DMS 273 (cell line): ENCODE data around the gene PXK.
"Not testable (repeated sequence)": the region's sequence is repeated elsewhere in the genome, so short reads cannot be mapped to it uniquely, and the experiment has no call there.

ENCODE experiments used
- DNase-seq: peaks from one replicate; lab custom pipeline; 2025; ENCODE audit not compliant: unreplicated experiment; lab: John Stamatoyannopoulos, UW

Gene PXK

DNA sequence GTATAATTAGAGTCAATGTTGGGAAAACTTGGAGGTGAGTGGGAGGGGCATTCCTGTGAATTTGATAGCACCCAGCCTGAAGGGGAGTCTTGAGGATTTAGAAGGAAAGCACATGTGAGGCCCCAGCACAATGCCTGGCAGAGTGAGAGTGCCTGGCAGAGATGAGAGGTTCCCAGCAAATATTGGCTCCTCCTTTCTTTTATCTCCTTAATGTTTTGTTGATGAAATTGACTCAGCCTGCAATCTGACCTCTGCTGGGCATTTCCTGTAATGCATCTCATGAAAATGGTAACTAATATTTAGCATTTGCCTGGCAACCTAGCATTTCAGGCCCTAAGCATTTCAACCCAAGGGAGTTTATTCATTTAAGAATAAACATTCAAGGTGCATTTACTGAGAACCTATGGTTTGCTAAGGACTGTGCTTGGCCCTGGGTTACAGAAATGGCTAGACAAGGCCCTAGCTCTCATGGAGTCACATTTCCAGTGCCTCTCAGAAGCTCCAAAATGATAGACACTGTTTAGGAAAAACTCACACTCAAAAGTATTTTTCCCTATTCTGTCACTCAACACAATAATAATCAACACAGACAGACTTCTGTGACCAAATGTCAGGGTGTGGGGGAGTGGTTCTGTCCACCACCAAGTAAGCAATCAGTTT, 82.0 kb downstream of the PXK start:
- DNase-seq: peak; percentile 75

DNA sequence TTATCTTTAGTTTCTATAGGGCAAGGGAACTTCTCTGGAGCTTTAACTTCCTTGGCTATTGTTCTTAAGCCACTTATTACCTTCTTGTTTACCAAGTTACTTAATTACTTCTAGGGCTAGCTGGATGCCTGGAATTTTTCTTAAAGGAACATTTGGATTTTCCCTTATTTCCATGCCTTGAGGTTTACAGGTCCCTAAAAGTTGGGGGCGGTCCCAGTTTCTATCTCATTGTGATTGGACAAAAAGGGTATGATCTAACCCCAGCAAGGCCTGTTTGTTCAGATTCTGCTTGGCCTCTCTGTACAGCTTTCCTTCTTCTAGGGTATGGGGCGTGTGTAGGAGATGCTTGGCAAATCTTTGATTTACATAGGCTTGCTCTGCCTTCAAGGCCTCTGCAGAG, 83.5 kb downstream of the PXK start:
- DNase-seq: no peak

DNA sequence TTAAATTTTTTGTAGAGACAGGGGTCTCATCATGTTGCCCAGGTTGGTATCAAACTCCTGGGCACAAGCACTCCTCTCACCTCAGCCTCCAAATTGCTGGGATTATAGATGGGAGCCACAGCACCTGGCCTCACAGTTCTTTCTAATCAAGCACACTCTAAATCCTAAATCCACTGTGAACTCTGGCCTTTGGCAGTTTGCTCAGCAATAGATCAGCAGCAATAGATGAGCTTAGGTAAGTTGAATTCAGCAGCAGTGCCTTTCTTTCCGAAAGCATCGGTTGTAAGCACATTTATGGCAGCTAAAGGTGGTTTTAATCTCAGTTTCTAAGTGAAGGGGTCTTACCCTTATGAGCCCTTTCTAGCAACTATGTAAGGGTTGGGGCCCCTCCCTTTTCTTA, 84.4 kb downstream of the PXK start:
- DNase-seq: no peak

DNA sequence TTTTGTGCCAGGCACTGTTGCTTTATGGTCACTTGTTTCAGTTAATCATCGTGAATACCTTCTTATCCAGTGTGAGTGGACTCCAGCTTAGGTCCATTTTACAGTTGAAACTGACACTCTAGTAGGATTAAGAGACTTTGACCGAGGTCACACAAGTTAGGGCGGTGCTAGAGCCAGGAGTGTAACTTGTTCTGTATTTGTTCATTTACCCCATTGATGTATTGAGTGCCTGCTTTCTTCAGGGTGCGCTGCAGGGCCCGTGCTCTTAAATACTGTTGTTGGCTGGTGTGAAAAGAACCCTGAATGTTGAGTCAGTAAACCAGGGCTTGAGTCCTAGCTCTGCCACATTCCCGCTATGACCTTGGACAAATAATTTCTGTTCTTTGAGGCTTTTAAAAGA, 85.5 kb downstream of the PXK start:
- DNase-seq: no peak

DNA sequence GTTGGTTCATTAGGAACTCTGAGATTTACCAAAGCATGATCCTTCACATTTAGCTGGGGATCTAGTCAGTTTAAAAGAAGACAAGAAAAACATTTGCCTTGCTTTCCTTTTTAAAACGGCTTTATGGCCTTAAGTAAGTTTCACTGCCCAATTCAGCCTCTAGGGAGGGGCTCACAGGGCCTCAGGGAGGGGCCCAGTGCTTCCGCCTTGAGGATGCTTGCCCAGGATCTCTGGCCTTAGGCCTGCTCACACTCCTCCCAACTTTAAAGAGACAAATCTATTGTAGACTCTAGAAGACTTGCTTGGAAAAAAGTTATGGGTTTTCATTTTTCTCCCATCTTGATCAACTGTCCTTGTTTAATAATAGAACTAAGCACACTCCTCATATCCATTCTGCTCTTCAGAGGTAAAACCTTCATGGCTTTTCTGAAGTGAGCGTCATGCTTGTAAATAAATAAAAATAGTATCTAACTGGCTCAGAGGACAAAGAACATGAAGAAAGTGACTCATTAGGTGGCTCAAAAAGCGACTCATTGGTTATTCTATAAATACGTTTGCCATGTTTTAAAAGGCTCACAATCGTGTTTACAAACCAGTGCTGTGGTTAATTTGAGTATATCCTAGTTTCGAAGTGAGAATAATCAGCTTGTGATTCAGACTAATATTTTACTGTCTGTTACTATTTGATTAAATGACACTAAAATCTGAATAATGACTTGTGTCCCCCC, 87.3 kb downstream of the PXK start:
- DNase-seq: no peak

DNA sequence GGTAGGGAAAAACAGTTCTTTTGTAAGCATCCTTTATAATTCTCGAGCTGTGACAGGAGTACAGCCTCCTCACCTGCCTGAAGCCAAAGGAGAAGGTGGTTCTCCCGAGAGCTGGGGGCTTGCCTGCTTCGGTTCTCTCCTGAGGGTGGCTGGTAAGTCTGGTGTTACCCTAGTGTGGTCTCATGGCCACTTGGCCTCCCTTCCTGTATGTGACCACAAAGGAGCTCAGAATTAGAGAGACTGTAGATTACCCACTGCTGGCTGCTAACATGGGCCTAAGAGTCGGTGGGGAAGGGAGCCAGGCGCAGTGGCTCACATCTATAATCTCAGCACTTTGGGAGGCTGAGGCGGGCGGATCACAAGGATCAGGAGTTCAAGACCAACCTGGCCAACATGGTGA, 88.3 kb downstream of the PXK start:
- DNase-seq: no peak

DNA sequence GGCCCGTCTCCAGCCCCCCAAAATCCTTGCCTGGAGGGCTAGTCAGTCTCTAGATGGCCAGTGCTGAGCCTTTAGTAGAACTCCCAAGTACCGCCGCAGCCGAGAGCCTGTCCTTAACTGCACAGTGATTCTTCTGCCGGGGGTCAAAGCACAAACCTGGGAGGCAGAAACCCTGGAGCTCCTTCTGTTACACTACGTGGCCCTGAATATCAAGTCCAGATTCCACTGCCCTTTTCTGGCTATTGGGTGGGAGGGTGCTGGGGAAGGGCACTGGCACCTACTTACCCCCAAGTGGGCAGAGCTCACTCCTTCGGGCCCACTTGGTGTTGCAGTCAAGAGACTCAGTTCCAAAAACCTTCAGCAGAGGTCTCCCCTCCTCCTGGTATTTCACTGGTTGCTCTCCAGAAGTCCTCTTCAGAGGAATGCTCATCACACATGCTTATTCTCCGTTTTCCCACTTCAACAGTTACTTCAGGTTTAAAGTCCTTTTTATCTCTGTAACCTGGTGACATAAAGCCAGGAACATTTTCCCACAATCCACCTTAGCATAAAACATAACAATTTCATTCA, 90.1 kb downstream of the PXK start:
- DNase-seq: peak; percentile 51

DNA sequence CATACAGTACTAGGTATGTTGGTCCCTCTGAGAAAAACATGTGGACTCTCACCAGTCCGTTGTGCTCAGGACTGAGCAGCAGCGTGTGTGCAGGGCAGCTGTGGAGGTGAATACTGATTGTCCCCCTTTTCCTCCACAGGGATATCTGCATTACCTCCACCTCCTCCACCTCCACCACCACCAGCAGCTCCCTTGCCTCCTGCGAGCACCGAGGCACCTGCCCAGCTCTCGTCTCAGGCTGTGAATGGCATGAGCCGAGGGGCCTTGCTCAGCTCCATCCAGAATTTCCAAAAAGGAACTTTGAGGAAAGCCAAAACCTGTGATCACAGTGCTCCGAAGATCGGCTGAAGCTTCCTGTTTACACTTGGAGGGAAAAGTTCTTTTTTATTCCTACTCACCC, 91.9 kb downstream of the PXK start:
- DNase-seq: no peak

DNA sequence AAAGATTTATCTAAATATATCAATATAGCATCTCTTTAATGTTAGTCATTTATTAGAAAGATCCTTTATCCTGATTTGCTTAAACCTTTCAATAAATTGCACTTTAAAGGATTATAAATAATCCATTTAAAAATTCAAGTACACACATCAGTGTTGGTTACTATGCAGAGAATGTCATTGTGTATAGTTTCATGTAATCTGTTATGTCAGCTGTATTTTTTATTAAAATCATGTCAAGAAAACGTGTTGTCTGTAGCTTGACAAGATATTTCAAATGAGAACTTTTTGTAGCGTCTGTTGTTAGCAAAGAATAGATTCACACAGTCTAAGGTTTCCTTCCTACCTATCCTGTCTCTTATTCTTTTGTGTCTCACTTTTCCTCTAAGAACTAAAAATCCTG, 93.1 kb downstream of the PXK start:
- DNase-seq: no peak

DNA sequence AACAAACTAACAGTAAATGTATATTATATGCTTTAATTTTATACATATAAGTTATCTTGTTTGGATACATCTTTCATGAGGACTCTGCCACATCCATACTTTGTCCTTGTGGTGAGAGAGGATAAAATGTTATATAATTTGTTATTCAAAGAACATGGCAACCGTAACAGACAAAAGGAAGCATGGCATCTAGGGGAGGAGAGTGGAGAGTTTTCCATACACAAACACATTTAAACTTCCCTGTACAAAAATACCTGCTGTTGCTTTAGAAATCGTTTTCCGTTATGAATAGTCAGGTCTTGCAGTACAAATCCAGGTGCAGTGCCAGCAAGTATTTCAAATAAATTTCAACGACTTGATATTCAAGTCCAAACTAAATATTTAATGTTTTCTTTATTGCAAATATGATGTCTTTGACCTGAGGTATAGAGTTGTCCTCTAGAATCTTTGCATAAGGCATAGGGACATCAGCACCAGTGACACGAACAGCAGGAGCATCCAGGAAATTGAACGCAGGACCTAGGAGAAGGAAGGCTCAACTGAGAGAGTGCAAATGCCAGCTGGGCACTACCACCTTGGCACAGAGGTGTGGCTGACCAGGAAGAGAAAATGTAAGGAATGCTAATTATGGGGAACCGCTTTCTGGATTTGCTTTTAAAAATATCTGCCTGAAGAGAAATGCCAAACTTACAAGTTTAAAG, 95.1 kb downstream of the PXK start:
- no peak for DNase-seq

DNA sequence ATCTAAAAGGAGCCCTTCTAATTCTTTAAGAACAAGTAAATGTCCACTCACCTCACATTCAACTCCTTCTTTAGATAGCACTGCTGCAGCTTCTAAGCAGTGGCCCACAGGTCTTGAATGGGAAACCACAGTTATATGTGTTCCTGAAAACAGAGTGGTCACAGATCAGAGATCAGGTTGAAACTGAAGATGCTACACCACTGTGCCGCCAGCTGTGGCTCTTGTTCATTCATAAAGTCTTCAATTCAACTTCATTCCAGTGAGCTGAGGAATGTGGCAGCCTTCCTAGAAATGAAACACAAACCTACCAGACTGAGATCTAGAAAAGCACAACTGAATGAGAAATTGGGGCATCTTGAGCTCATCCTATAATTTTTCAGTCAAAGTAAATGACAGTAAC, 97.0 kb downstream of the PXK start:
- DNase-seq: no peak

DNA sequence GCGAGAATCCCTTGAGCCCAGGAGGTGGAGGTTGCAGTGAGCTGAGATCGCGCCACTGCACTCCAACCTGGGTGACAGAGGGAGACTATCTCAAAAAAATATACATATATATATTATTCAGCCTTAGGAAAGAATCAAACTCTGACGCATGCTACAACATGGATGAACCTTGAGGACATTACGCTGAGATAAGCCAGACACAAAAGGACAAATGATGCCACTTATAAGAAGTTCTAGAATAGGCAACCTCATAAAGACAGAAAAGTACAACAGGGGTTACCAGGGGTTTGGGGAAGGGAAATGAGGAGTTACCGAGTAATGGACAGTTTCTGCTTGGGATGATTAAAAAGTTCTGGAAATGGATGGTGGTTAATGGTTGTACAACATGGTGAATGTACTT, 100.2 kb downstream of the PXK start:
- DNase-seq: no peak

DNA sequence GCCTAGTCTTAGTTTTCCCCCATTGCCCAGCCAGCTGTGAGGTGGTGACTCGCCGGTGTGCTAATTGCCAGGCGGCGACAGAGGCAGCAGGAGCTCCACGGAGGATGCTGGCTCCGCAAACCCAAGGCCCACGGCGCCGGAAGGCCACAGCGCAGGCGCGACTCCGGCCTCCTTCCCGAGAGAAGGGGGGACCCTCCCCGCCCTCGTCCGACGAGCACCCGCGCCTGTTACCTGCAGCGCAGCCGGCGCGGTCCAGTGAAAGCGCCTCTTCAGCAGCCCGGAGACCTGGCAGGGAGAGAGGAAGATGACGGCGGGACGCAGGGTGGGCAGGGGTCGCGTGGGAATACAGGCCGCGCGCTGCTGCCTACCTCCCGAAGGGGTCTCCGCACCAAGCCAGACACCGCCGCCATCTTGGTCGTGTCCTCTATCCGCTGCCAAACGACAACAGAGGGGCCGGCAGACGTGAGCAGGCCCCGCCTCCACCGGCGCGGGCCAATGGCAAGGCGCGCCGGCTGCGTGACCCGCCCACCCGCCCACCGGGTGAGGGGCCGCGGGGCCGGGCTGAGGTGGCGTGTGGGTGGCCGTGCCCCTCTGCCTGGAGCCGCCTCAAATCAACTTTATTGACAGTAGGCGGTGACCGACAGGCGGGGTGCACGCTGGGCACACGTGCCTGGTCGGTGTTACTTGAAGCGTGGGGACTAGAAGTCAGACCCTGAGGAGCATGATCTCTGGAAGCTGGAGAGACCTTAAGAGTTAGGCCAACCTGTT, 100.9 kb downstream of the PXK start, which contains the start of gene PDHB:
Gene PDHB, minus strand, starts transcription at position 433 of the 768 bp plus-strand sequence. Its CDS starts 23 bp downstream, at position 410.
- peak; percentile 94 for DNase-seq

DNA sequence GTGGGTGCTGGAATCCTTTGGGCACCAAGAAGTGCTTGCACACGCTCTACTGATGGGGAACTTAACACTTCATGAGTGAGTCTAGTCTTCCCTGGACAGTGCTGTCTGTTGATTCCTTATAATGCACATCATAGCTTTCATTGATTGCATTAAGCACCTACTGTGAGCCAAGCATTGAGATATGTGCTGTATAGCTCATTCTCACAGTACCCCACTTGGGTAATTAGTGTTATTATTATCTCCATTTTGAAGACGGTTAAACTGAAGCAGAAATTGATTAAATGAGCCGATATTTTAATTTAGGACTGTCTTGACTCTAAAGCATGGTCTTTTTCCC, 101.4 kb downstream of the PXK start:
- no peak for DNase-seq

DNA sequence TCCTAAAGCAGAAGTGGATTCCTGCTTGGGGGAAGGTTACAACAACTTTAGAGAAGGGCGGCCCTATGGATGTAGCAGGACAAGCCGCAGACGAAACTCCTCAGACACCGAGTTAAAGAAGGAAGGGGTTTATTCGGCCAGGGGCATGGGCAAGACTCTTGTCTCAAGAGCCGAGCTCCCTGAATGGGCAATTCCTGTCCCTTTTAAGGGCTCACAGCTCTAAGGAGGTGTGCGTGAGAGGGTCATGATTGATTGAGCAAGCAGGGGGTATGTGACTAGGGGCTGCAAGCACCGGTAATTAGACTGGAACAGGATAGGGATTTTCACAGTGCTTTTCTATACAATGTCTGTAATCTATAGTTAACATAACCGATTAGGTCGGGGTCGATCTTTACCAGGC, 101.8 kb downstream of the PXK start:
- no peak for DNase-seq

DNA sequence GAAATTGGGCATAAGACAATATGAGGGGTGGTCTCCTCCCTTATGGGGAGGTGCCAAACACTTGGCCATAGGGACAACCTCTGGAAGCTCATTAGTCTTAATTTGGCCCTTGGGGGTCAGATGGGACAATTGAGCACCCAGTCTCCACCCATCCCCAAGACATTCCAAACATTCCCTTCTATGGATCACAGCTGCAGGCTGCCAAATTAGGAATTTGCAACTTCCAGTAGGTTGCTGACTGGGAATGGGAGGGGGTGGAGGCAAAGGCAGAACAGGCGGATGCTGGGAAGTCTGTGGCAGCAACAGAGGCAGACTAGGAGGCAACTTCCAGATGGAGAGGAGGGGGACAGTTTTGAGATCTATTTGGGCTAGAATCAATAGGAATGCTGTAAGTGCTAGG, 102.3 kb downstream of the PXK start:
- no peak for DNase-seq

DNA sequence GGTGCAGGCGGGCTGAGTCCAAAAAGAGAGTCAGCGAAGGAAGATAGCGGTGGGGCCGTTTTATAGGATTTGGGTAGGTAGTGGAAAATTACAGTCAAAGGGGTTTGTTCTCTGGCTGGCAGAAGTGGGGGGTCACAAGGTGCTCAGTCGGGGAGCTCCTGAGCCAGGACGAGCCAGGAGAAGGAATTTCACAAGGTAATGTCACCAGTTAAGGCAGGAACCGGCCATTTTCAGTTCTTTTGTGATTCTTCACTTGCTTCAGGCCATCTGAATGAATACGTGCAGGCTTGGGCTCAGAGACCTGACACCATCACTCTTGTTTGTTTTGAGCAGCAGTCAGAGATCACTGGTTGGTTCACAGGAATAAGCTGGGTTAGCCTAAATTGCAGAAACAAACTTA, 104.6 kb downstream of the PXK start:
- DNase-seq: not testable (repeated sequence)

DNA sequence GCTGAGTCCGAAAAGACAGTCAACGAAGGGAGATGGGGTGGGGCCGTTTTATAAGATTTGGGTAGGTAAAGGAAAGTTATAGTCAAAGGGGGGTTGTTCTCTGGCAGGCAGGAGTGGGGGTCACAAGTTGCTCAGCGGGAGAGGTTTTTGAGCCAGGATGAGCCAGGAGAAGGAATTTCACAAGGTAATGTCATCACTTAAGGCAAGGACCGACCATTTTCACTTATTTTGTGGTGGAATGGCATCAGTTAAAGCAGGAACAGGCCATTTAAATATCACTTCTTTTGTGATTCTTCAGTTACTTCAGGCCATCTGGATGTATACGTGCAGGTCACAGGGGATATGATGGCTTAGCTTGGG, 108.3 kb downstream of the PXK start:
- not testable (repeated sequence) for DNase-seq

DNA sequence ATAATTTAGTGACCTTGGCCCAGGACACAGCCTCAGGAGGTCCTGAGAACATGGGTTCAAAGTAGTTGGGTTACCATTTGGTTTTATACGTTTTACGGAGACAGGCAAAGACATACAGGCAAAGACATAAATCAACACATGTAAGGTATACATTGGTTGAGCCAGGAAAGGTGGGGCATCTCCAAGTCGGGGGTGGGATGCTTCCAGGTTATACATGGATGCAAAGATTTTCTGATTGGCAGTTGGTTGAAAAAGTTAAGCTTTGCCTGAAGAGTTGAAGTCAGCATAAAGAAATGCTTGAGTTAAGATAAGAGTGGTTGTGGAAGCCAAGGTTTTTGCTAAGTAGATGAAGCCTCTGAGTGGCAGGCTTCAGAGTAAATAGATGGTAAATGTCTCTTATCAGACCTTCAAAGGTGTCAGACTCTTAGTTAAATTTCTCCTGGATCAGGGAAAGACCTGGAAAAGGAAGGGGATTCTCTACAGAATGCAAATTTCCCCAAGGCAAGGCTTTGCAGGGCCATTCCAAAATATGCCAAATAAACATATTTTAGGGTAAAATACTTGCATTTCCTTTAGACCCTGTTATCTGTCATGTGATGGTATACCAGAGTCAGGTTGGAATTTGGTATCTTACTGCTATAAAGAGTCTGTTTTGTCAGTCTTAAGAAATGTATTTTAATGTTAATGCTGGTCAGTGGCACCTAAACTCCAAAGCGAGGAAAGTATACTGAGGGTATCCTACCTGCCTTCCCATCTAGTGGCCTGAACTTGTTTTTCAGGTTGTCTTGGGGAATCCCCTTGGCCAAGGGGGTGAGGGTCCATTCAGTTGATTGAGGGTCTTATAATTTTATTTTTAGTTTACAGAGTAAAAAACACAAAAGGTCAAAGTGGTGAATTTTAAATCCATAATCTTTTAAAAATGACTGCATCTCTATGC, 109.1 kb downstream of the PXK start:
- no peak for DNase-seq

DNA sequence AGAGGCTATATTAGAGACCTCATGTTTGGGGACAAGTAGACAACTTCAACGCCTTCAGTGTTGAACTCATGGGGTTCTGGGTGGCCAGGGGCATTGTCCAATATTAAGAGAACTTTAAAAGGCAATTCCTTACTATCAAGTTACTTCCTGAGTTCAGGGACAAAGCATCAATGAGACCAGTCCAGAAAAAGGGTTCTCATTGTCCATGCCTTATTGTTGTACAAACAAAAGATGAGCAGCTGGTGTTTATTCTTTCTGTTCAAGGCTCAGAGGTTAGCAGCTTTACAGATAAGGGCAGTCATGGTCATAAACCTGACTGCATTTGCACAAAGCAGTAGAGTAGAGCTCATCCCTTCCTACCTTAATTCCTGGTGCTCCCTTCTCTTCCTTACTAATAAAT, 119.5 kb downstream of the PXK start:
- no peak for DNase-seq
